Chondrocyte (in vitro differentiated cells): ENCODE data around the gene TNRC6B. TPM values are rescaled to one million over a fixed set of nuclear protein-coding genes. Genes with fewer than 3 reads are reported as not detected.

ENCODE experiments used
- DNase-seq: peaks from one replicate; pipeline ENCODE4 v3.0.0; 2021; ENCODE audit warnings: mixed read lengths, low spot score
- H3K27ac Mint-ChIP-seq: one replicate; pipeline ENCODE4 v1.8.0; 2021; ENCODE audit warnings: mild to moderate bottlenecking, moderate library complexity, mixed read lengths; ENCODE audit not compliant: unreplicated experiment
- H3K27me3 Mint-ChIP-seq: 2 replicates; pipeline ENCODE4 v1.8.0; 2021; ENCODE audit warnings: low read depth, mixed read lengths
- H3K36me3 Mint-ChIP-seq: 2 replicates; pipeline ENCODE4 v1.8.0; 2021; ENCODE audit warnings: low read depth, mixed read lengths
- H3K4me1 Mint-ChIP-seq: 2 replicates; pipeline ENCODE4 v1.8.0; 2021; ENCODE audit warnings: low read depth, mild to moderate bottlenecking, mixed read lengths
- H3K4me3 Mint-ChIP-seq: one replicate; pipeline ENCODE4 v1.8.0; 2021; ENCODE audit warnings: mild to moderate bottlenecking, moderate library complexity, mixed read lengths; ENCODE audit not compliant: unreplicated experiment
- H3K9me3 Mint-ChIP-seq: 2 replicates; pipeline ENCODE4 v1.8.0; 2021; ENCODE audit warnings: low read depth, mixed read lengths
- total RNA-seq: library from RNA; stranded (reverse); gene quantifications from 3 replicates; pipeline ENCODE4 v1.2.1, GENCODE V29; 2021
- TF ChIP-seq, protein P1 (sequence below): fragments of 200-600 bp; sonication (generic); IDR thresholded peaks from 2 replicates; pipeline ENCODE4 v1.5.0; 2021; ENCODE audit warnings: antibody characterized with exemption, mild to moderate bottlenecking, moderate library complexity

The TNRC6B gene
- total RNA-seq, 1 donor from 2014 or later: 30.9 TPM

DNA sequence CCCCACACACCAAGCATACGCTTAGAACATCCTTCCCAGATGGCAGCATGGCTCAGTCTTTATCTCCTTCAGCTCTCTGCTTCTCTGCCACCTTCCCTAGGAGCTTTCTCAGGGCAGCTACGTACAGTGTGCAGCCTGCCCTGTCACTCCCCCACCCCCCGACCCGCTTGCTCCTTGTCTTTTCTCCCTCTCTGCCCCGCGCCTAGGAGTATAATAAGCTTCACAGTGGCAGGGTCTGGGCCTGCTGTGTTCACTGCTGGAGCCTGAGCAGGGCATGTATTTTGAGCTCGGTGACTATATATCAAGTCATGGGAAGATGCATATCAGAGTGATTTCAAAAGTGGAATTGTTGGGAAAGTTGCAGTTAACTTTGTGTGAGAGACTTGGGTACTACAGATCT lies 112.8 kb downstream of the TNRC6B start:
- Mint-ChIP-seq H3K4me3 (no peak overlapping the region), H3K27ac (no peak overlapping the region), H3K36me3 (peaks cover 23% of the 10 kb centered on the region), H3K9me3 (no peaks in the 10 kb centered on the region), H3K4me1 (no peaks in the 10 kb centered on the region), H3K27me3 (no peaks in the 10 kb centered on the region)
- no peak for DNase-seq
- TF ChIP-seq, protein P1, sequence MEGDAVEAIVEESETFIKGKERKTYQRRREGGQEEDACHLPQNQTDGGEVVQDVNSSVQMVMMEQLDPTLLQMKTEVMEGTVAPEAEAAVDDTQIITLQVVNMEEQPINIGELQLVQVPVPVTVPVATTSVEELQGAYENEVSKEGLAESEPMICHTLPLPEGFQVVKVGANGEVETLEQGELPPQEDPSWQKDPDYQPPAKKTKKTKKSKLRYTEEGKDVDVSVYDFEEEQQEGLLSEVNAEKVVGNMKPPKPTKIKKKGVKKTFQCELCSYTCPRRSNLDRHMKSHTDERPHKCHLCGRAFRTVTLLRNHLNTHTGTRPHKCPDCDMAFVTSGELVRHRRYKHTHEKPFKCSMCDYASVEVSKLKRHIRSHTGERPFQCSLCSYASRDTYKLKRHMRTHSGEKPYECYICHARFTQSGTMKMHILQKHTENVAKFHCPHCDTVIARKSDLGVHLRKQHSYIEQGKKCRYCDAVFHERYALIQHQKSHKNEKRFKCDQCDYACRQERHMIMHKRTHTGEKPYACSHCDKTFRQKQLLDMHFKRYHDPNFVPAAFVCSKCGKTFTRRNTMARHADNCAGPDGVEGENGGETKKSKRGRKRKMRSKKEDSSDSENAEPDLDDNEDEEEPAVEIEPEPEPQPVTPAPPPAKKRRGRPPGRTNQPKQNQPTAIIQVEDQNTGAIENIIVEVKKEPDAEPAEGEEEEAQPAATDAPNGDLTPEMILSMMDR: no peak

DNA sequence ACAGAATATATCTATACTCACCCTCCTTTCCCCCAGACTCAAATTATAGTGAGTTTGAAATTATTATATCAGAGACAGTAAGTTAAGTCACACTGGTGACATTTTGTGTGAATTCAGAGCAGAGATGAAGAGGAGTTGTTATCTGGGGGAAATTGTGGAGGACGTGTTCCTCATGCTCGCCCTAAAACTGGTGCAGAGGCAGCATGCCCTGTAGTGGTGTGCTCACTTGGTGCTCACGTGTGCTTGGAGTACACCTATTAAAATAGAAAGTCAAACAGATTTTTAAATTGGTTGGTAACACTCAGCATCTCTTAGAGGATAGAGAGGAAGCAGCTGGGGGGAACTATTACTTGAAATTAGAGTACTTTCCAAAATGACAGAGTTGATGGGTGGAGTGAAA lies 117.0 kb downstream of the TNRC6B start:
- H3K9me3 Mint-ChIP-seq: no peaks in the 10 kb centered on the region
- DNase-seq: no peak
- peaks cover 6% of the 10 kb centered on the region for H3K4me1 Mint-ChIP-seq
- no peak overlapping the region for H3K4me3 Mint-ChIP-seq
- no peaks in the 10 kb centered on the region for H3K27me3 Mint-ChIP-seq
- TF ChIP-seq, protein P1: no peak
- H3K27ac Mint-ChIP-seq: no peak overlapping the region
- H3K36me3 Mint-ChIP-seq: peaks cover 13% of the 10 kb centered on the region

DNA sequence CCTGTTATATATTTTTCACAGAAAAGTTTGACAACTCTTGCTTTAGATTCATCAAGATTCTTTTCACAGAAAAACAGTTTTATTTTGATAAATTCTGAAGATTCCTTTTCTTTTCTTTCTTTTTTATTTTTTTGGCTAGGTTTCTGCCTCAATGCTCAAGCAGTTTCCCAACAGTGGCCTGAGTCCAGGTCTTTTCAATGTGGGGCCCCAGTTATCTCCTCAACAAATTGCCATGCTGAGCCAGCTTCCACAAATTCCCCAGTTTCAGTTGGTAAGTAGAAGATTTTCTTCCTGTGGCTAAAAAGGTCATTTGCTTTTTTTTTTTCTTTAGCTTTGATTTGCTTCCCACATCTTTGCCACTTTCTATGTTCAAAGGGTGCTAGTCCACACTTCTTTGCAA lies 122.6 kb downstream of the TNRC6B start:
- Mint-ChIP-seq H3K36me3 (peaks cover 15% of the 10 kb centered on the region), H3K27me3 (no peaks in the 10 kb centered on the region), H3K4me3 (no peak overlapping the region), H3K9me3 (no peaks in the 10 kb centered on the region), H3K27ac (no peak overlapping the region), H3K4me1 (peaks cover 7% of the 10 kb centered on the region)
- DNase-seq: no peak
- TF ChIP-seq, protein P1: no peak

DNA sequence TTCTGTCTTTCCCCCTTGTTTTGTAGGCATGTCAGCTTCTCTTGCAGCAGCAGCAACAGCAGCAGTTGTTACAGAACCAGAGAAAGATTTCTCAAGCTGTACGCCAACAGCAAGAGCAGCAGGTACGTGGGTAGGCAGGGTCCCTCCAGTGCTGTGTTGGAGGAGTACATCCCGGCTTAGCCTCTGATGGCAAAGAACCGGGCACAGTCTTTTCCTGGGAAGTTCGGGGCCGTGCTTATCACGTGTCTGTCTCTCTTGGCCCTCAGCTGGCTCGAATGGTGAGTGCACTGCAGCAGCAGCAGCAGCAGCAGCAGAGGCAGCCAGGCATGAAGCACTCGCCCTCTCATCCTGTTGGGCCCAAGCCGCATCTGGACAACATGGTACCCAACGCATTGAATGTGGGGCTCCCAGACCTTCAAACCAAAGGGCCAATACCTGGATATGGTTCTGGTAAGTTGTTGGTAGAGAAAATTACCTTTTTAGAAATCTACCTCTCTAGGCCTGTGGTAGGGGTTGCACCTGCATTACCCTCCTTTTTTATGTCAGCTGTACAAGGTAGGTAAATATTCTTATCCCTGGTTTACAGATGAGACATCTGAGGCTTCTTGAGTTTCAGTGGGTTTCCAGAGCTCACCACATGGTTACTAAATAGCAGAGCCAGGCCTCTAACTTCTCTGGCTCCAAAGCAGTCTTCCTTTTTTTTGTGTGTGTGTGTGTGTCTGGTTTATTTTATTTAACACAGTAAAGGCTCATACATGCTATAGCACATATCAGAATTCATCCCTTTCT lies 123.4 kb downstream of the TNRC6B start:
- TF ChIP-seq, protein P1: no peak
- DNase-seq: no peak
- Mint-ChIP-seq H3K4me3 (no peak overlapping the region), H3K27ac (no peak overlapping the region), H3K27me3 (no peaks in the 10 kb centered on the region), H3K4me1 (peaks cover 7% of the 10 kb centered on the region), H3K36me3 (peaks cover 15% of the 10 kb centered on the region), H3K9me3 (no peaks in the 10 kb centered on the region)

DNA sequence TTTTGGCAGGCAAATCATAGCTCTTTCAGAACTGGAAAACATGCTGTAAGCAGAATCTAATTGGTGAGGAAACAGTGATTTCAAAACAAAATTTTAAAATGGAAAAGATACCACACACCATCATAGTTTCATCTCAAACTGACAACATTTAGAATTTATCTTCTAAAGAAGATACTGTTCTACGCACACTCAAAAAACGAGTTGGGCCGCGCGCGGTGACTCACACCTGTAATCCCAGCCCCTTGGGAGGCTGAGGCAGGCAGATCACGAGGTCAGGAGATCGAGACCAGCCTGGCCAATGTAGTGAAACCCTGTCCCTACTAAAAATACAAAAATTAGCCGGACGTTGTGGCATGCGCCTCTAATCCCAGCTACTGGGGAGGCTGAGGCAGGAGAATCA lies 124.4 kb downstream of the TNRC6B start:
- TF ChIP-seq, protein P1: no peak
- Mint-ChIP-seq H3K27me3 (no peaks in the 10 kb centered on the region), H3K4me3 (no peak overlapping the region), H3K4me1 (peaks cover 7% of the 10 kb centered on the region), H3K36me3 (peaks cover 12% of the 10 kb centered on the region), H3K27ac (no peak overlapping the region), H3K9me3 (no peaks in the 10 kb centered on the region)
- no peak for DNase-seq
